Neural cell (in vitro differentiated cells): ENCODE results near the gene C9orf78. TPM values are rescaled to one million over a fixed set of nuclear protein-coding genes. Genes with fewer than 3 reads are reported as not detected.
"Not testable (repeated sequence)": the region's sequence is repeated elsewhere in the genome, so short reads cannot be mapped to it uniquely, and the experiment has no call there.

ENCODE experiments used
- H2AFZ ChIP-seq: fragments of 200-600, 300-800 bp; sonication (generic), shearing (Covaris generic); 2 replicates; pipeline ENCODE4 v1.6.0; 2014; ENCODE audit warnings: low read depth, mild to moderate bottlenecking, antibody characterized with exemption, low read length, moderate library complexity
- H3F3A ChIP-seq: fragments of 200-600 bp; shearing (Covaris generic); 2 replicates; pipeline ENCODE4 v1.6.1; 2016; ENCODE audit warnings: mild to moderate bottlenecking, moderate library complexity, mixed read lengths, antibody characterized with exemption, low read length; ENCODE audit not compliant: insufficient read depth, poor library complexity, severe bottlenecking
- H3K27ac ChIP-seq: fragments of 200-600, 300-800 bp; sonication (generic), shearing (Covaris generic); 2 replicates; pipeline ENCODE4 v1.5.1; 2014; ENCODE audit warnings: mild to moderate bottlenecking, low read length, moderate library complexity
- H3K27me3 ChIP-seq: fragments of 300-800, 200-600 bp; sonication (generic), shearing (Covaris generic); 2 replicates; pipeline ENCODE4 v1.6.0; 2014; ENCODE audit warnings: mild to moderate bottlenecking, low read depth, low read length, moderate library complexity; ENCODE audit not compliant: insufficient read depth
- H3K36me3 ChIP-seq: fragments of 300-800, 200-600 bp; sonication (generic), shearing (Covaris generic); 2 replicates; pipeline ENCODE4 v1.5.1; 2014; ENCODE audit warnings: mild to moderate bottlenecking, antibody characterized with exemption, low read length, moderate library complexity; ENCODE audit not compliant: insufficient read depth
- H3K4me2 ChIP-seq: fragments of 300-800, 200-600 bp; sonication (generic), shearing (Covaris generic); 2 replicates; pipeline ENCODE4 v1.6.0; 2014; ENCODE audit warnings: mild to moderate bottlenecking, low read length
- H3K4me3 ChIP-seq: fragments of 300-800, 200-600 bp; sonication (generic), shearing (Covaris generic); 2 replicates; pipeline ENCODE4 v1.5.1; 2014; ENCODE audit warnings: mild to moderate bottlenecking, low read length, moderate library complexity
- H3K79me2 ChIP-seq: fragments of 200-600 bp; shearing (Covaris generic); replicated peaks from 2 replicates; pipeline ENCODE4 v1.6.0; 2014; ENCODE audit warnings: mild to moderate bottlenecking, low read length, moderate library complexity; ENCODE audit not compliant: insufficient read depth
- H3K9ac ChIP-seq: fragments of 300-800, 200-600 bp; sonication (generic), shearing (Covaris generic); 2 replicates; pipeline ENCODE4 v1.6.1; 2016; ENCODE audit warnings: mild to moderate bottlenecking, low read length, mixed read lengths
- H3K9me2 ChIP-seq: fragments of 200-600 bp; shearing (Covaris generic); 2 replicates; pipeline ENCODE4 v1.6.1; 2016; ENCODE audit warnings: mild to moderate bottlenecking, low read length, mixed read lengths; ENCODE audit not compliant: insufficient read depth
- H3K9me3 ChIP-seq: fragments of 200-600, 300-800 bp; sonication (generic), shearing (Covaris generic); 2 replicates; pipeline ENCODE4 v1.6.1; 2016; ENCODE audit warnings: mild to moderate bottlenecking, mixed run types, low read length, moderate library complexity, mixed read lengths
- H4K20me1 ChIP-seq: fragments of 200-600 bp; shearing (Covaris generic); 2 replicates; pipeline ENCODE4 v1.6.1; 2016; ENCODE audit warnings: mild to moderate bottlenecking, mixed run types; ENCODE audit not compliant: insufficient read depth
- CTCF ChIP-seq: fragments of 450-650 bp; IDR thresholded peaks from 2 replicates; pipeline ENCODE4 v1.5.1; 2014; ENCODE audit warnings: antibody characterized with exemption, mild to moderate bottlenecking, moderate library complexity; ENCODE audit not compliant: poor library complexity, severe bottlenecking
- EP300 ChIP-seq: fragments of 450-650 bp; conservative IDR thresholded peaks from 2 replicates; pipeline ENCODE4 v1.6.1; 2014; ENCODE audit warnings: antibody characterized with exemption, mild to moderate bottlenecking, moderate library complexity; ENCODE audit not compliant: poor library complexity, severe bottlenecking
- EZH2 ChIP-seq: fragments of 200-600, 300-800 bp; shearing (Covaris generic), sonication (generic); IDR thresholded peaks from 2 replicates; pipeline ENCODE4 v1.6.1; 2014; ENCODE audit warnings: antibody characterized with exemption, low read length, borderline replicate concordance, mild to moderate bottlenecking; ENCODE audit not compliant: insufficient read depth, poor library complexity, severe bottlenecking
- MXI1 ChIP-seq: fragments of 450-650 bp; conservative IDR thresholded peaks from 2 replicates; pipeline ENCODE4 v1.6.1; 2014; ENCODE audit warnings: antibody characterized with exemption, mild to moderate bottlenecking; ENCODE audit not compliant: poor library complexity, severe bottlenecking
- POLR2AphosphoS5 ChIP-seq: IDR thresholded peaks from 2 replicates; pipeline ENCODE4 v1.6.1; 2012
- RAD21 ChIP-seq: fragments of 450-650 bp; conservative IDR thresholded peaks from 2 replicates; pipeline ENCODE4 v1.6.1; 2014; ENCODE audit warnings: antibody characterized with exemption, mild to moderate bottlenecking, moderate library complexity
- SMC3 ChIP-seq: fragments of 450-650 bp; conservative IDR thresholded peaks from 2 replicates; pipeline ENCODE4 v1.6.1; 2014; ENCODE audit warnings: antibody characterized with exemption, mild to moderate bottlenecking, moderate library complexity; ENCODE audit not compliant: poor library complexity
- TAF1 ChIP-seq: IDR thresholded peaks from 2 replicates; pipeline ENCODE4 v1.6.1; 2012; ENCODE audit warnings: low read depth
- polyA plus RNA-seq: library from polyadenylated mRNA; depleted of rRNA; stranded (reverse); fragments of >200 nt; gene quantifications from 2 replicates; pipeline ENCODE4 v1.2.3, GENCODE V29; 2014
- TF ChIP-seq, protein P1 (sequence below): IDR thresholded peaks from 2 replicates; pipeline ENCODE4 v1.6.1; 2012; ENCODE audit warnings: borderline replicate concordance

The C9orf78 gene
- polyA plus RNA-seq, 1 donor from 2014 or later = 91.3 TPM

DNA sequence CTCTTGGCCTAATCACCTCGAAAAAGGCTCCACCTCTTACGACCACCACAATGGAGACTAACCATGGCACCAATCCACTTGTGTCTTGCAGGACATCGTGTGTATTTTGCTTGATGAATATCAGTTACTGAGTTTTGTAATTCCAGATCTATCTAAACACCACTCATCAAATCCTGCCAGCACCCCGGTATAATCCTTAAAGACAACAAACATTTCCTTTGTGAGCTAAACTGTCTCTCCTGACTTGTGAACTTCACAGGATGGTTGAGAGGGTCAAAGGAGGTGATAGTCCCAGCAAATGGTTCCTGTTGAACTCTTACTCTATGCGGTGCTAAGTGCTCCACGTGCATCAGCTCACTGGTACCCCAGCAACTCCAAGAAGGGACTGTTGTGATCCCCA lies 36.1 kb downstream of the C9orf78 start:
- no peaks in the 10 kb centered on the region for H4K20me1 ChIP-seq
- H3K27ac ChIP-seq = no peak overlapping the region
- H3K9ac ChIP-seq = no peak overlapping the region
- H3F3A ChIP-seq = no peaks in the 10 kb centered on the region
- no peaks in the 10 kb centered on the region for H3K27me3 ChIP-seq
- no peak overlapping the region for H3K4me3 ChIP-seq
- no peaks in the 10 kb centered on the region for H3K36me3 ChIP-seq
- TF ChIP-seq TAF1 = no peak
- no peak for TF ChIP-seq POLR2AphosphoS5
- TF ChIP-seq EP300 = no peak
- TF ChIP-seq SMC3 = no peak
- no peak for TF ChIP-seq EZH2
- TF ChIP-seq, protein P1, sequence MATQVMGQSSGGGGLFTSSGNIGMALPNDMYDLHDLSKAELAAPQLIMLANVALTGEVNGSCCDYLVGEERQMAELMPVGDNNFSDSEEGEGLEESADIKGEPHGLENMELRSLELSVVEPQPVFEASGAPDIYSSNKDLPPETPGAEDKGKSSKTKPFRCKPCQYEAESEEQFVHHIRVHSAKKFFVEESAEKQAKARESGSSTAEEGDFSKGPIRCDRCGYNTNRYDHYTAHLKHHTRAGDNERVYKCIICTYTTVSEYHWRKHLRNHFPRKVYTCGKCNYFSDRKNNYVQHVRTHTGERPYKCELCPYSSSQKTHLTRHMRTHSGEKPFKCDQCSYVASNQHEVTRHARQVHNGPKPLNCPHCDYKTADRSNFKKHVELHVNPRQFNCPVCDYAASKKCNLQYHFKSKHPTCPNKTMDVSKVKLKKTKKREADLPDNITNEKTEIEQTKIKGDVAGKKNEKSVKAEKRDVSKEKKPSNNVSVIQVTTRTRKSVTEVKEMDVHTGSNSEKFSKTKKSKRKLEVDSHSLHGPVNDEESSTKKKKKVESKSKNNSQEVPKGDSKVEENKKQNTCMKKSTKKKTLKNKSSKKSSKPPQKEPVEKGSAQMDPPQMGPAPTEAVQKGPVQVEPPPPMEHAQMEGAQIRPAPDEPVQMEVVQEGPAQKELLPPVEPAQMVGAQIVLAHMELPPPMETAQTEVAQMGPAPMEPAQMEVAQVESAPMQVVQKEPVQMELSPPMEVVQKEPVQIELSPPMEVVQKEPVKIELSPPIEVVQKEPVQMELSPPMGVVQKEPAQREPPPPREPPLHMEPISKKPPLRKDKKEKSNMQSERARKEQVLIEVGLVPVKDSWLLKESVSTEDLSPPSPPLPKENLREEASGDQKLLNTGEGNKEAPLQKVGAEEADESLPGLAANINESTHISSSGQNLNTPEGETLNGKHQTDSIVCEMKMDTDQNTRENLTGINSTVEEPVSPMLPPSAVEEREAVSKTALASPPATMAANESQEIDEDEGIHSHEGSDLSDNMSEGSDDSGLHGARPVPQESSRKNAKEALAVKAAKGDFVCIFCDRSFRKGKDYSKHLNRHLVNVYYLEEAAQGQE = no peak
- TF ChIP-seq MXI1 = no peak
- no peak for TF ChIP-seq CTCF
- no peak for TF ChIP-seq RAD21
- no peaks in the 10 kb centered on the region for H3K9me2 ChIP-seq
- no peak overlapping the region for H2AFZ ChIP-seq
- H3K9me3 ChIP-seq = no peaks in the 10 kb centered on the region
- no peaks in the 10 kb centered on the region for H3K79me2 ChIP-seq
- no peak overlapping the region for H3K4me2 ChIP-seq

DNA sequence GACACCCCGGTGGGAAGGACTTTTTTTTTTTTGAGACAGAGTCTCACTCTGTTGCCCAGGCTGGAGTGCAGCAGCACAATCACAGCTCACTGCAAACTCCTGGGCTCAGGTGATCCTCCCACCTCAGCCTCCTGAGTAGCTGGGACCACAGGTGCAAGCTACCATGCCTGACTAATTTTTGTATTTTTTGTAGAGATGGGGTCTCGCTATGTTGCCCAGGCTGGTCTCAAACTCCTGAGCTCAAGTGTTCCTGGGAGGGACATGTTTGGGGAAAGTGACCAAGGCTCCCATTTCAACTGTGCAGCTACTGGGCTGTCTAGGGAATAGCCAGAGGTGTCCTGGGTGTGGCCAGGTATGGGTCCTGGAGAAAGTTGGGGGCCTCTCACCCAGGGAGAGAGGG lies 39.0 kb downstream of the C9orf78 start:
- not testable (repeated sequence) for H3K79me2 ChIP-seq, H3K27ac ChIP-seq, H2AFZ ChIP-seq, H3K36me3 ChIP-seq, H3F3A ChIP-seq, H3K9me3 ChIP-seq, H3K9ac ChIP-seq, H3K9me2 ChIP-seq, H3K27me3 ChIP-seq, H3K4me3 ChIP-seq, H4K20me1 ChIP-seq, H3K4me2 ChIP-seq

DNA sequence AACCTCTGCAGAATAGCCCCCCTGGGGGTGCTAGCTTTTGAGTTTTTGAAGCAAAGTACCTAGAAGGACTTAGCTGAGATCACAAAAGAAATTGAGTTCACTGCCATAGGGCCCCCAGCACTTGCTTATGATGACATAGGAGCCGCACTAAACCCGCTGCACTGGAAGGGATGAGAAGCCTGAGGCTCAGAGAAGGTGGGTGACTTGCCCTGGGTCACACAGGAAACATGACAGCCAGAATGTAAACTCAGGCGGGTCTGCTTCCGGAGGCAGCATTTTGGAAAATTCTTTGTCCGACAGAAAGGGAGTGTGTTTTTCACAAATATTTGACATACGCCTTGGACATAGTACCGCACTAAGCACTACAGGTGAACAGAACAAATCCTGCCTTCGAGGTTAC lies 40.5 kb downstream of the C9orf78 start:
- H3K4me2 ChIP-seq = no peak overlapping the region
- no peaks in the 10 kb centered on the region for H4K20me1 ChIP-seq
- no peaks in the 10 kb centered on the region for H3K27me3 ChIP-seq
- no peaks in the 10 kb centered on the region for H3K79me2 ChIP-seq
- H3K9me2 ChIP-seq = no peaks in the 10 kb centered on the region
- H3K4me3 ChIP-seq = no peak overlapping the region
- no peaks in the 10 kb centered on the region for H3K9me3 ChIP-seq
- H3F3A ChIP-seq = no peaks in the 10 kb centered on the region
- no peaks in the 10 kb centered on the region for H3K36me3 ChIP-seq
- H3K9ac ChIP-seq = no peak overlapping the region
- TF ChIP-seq TAF1 (no peak), CTCF (no peak), MXI1 (no peak), SMC3 (no peak), EZH2 (no peak), EP300 (no peak), POLR2AphosphoS5 (no peak), RAD21 (no peak)
- TF ChIP-seq, protein P1 = no peak
- H3K27ac ChIP-seq = no peak overlapping the region
- no peak overlapping the region for H2AFZ ChIP-seq
